GM12874 (cell line): Measurements from ENCODE around the gene TLR6.
A peak's percentile ranks its signal among the peaks of the same experiment; 100 is the strongest.

Experiments
- TF ChIP-seq, protein P1 (sequence below): IDR thresholded peaks from 2 replicates; pipeline ENCODE4 v1.5.1; 2011; ENCODE audit warnings: low read depth, mild to moderate bottlenecking, control low read depth, low read length, moderate library complexity; ENCODE audit not compliant: insufficient read depth

The TLR6 gene, protein sequence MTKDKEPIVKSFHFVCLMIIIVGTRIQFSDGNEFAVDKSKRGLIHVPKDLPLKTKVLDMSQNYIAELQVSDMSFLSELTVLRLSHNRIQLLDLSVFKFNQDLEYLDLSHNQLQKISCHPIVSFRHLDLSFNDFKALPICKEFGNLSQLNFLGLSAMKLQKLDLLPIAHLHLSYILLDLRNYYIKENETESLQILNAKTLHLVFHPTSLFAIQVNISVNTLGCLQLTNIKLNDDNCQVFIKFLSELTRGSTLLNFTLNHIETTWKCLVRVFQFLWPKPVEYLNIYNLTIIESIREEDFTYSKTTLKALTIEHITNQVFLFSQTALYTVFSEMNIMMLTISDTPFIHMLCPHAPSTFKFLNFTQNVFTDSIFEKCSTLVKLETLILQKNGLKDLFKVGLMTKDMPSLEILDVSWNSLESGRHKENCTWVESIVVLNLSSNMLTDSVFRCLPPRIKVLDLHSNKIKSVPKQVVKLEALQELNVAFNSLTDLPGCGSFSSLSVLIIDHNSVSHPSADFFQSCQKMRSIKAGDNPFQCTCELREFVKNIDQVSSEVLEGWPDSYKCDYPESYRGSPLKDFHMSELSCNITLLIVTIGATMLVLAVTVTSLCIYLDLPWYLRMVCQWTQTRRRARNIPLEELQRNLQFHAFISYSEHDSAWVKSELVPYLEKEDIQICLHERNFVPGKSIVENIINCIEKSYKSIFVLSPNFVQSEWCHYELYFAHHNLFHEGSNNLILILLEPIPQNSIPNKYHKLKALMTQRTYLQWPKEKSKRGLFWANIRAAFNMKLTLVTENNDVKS

GRCh38 chr4:38856524-38857337 lies at the start of gene TLR6:
TSS of gene TLR6 (minus strand) at chr4:38856817. CDS start at chr4:38829473, 27,344 bp downstream.
- TF ChIP-seq, protein P1, sequence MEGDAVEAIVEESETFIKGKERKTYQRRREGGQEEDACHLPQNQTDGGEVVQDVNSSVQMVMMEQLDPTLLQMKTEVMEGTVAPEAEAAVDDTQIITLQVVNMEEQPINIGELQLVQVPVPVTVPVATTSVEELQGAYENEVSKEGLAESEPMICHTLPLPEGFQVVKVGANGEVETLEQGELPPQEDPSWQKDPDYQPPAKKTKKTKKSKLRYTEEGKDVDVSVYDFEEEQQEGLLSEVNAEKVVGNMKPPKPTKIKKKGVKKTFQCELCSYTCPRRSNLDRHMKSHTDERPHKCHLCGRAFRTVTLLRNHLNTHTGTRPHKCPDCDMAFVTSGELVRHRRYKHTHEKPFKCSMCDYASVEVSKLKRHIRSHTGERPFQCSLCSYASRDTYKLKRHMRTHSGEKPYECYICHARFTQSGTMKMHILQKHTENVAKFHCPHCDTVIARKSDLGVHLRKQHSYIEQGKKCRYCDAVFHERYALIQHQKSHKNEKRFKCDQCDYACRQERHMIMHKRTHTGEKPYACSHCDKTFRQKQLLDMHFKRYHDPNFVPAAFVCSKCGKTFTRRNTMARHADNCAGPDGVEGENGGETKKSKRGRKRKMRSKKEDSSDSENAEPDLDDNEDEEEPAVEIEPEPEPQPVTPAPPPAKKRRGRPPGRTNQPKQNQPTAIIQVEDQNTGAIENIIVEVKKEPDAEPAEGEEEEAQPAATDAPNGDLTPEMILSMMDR = peak; percentile 54

DNA sequence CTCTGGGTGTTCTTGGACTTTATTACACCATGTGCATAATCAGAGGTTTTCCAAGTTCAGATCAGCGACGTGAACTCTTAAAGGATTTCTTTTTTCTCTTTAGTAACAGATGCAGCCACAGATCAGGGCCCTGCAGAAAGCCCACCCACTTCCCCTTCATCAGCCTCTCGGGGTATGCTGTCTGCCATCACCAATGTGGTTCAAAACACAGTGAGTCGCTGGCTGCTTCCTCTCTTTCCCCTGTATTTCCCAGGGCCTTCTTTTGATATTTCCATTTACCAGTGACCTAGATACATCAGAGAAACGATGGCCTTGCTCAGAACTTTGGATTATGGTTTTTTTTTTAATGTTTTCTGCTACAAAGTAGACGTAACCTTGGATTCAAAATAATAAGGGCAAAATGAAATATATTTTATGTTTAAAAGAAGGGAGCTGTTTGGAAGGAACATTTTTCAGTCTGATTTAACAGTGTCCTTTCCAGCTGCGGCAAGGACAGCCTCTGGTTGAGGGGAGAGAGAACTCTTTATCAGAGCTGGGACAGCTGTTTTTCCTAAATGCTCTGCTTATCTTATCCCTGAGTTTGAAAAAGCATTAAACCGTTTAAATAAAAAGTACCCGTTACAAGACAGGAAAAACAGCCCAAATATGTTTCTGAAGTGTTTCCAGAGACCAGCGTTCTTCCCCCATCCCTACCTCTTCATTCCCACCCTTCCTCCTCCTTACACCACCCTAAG lies 49.2 kb upstream of the TLR6 start:
- TF ChIP-seq, protein P1 = no peak

DNA sequence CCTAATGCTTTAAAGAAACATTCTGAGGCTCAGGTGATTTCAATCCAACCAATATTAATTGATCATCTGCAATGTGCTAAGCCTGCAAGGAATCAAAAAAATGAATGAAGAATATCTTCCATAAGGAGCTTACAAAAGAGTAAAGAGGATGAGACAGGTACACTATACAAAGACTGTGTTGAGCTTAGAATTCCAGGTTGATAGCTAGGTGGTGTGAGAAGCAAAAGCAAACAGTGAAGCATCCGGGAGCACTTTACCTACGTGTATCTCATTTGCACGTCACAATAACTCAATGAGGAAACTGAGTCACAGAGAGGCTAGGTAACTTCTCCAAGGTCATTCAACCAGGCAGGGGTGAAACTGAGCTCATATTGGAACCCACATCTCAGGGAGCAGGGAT lies 48.1 kb upstream of the TLR6 start:
- TF ChIP-seq, protein P1 = no peak

DNA sequence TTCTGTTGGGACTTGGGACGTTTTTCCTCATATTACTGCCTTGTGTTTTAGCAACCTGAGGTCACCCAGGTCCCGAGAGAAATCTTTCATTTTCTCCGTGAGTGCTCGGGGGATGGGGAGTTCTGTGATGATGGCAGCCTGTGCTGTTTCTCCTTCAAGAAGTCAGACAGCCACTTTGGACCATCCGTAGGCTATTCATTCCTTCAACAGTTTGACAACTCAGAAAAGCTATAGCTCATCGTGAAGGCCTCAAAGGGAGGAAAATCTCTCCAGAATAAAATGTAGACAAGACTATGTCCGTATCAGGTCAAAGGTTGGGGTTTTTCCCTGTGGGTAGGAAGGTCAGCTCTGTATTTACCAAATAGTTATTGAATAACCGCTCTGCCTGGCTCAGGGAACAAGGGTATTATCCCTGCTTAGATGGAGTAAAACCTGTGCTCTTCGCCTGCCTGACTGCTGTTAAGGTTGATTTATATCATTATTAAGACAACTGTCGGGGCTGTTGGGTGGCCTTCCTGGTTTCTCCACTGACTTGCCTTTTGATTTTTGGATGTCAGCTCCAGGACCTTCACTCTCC lies 47.6 kb upstream of the TLR6 start:
- TF ChIP-seq, protein P1 = no peak

DNA sequence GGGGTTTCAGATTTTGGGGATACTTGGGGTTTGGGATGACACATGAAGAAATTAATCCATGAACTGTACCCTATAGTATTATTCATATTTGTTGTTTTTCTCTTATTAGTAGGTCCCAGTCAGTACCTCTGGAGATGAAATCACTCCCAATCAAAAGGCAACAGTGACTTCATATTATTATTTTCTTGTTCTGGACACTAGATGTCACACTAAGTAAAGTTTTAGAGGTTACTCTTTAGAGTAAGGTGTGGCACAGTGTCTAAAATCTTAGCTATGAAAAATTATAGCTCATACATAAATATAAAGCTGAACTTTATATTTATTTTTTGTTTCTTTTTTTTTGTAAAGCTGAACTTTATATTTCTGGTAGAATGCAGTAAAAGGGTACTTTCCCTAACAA lies 46.1 kb upstream of the TLR6 start:
- TF ChIP-seq, protein P1 = no peak

DNA sequence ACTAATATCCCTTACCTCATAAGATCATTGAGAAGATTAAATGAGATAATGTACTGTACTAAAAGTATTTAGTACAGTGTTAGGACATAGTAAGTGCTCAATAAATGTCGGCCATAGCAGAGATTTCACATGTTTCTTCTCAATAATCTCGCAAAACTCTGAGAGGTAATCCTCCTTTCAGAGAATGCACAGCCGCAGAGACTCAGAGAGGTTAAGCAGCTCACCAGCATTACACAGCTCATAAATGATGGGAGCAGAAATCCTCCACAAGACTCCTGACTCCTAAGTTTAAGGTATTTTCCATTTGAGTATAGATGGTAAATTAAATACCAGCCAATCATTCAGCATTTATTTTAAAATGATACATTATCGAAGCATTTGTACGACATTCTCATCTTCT lies 45.6 kb upstream of the TLR6 start:
- TF ChIP-seq, protein P1 = no peak
